Right ventricle myocardium superior (tissue), 1 donor: ENCODE measurements around the gene TMEM266. TPM values are rescaled to one million over a fixed set of nuclear protein-coding genes. Genes with fewer than 3 reads are reported as not detected.

ENCODE experiments used
- ATAC-seq: fragments of 200-7000 bp; cut with Tn5 transposase; one replicate; pipeline ENCODE4 v1.9.1; 2020; ENCODE audit warnings: mild to moderate bottlenecking; ENCODE audit not compliant: poor library complexity
- DNase-seq: peaks from one replicate; pipeline ENCODE4 v3.0.0-alpha.2; 2020
- intact Hi-C: fragments of 100-400 bp; cut with DNase I; formaldehyde crosslinking; loops from one replicate; pipeline ENCODE4 v1.11.2; 2022
- total RNA-seq: library from RNA; stranded (reverse); fragmentation: NEBNext Ultra II Directional; extraction: Animal tissue kit (Norgen Biotek cat#: 25700); gene quantifications from one replicate; pipeline ENCODE4 v1.2.1, GENCODE V29; 2021
- donor health status: DM: no; HTN: yes; CAD: no; lungs with severe emphysema.

TMEM266 gene
- total RNA-seq, 1 donor from 2014 or later, result 0.13 TPM

DNA sequence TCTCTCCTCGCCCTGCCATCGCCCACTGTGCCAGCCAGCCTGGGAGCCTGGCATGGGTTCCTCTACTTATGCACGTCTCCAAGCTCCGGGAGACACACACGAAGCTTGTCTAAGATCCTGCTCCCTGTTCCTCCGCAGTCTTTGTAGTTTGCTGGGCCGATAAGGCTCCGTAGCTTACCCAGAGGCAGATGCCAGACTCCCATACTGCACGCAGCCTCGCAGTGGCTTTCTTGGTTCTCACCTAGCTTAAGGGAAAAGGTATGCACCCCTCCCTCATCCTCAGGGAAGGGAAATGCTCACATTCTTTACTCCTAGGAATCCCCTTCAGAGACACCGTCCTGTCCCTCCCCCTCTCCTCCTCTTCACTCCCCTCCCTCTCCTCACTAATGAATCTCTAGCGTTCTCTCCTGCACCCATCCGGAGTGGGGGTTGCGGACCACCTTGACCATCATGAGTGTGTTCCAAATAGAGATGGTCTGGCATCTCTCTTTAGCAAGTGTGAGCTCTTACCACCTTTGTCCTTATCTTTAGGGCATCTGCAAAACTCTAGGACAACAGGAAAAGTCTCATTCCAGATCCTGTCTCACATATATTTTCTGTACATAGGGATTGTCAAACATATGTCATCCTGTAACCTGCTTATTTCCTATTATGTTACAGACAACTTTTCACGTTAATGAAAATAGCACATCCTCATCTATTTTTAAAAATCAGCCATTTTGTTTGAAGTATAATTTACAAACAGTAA lies 56.5 kb downstream of the TMEM266 start:
- DNase-seq (no peak), ATAC-seq (no peak)
- intact Hi-C loops, result no loop called here

DNA sequence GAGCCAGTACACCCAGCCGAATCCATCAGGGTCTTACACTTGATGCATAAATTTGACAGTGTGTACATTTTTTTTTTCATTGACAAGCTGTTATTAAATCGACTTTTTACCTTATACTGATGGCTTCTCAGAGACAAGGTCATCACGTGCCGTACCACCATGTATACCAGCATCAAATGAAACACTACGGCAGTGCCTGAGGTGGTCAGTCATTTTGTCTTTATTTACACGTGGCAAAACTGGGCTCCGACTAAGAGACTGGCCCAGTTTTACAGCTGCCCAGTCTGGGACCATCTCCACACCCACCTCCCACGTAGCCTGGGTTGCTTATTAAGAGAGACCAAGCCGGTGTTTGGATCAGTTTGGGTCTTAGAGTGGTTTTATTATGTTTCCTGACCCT lies 57.4 kb downstream of the TMEM266 start:
- ATAC-seq, result no peak
- intact Hi-C loops, result no loop called here
- DNase-seq, result no peak

DNA sequence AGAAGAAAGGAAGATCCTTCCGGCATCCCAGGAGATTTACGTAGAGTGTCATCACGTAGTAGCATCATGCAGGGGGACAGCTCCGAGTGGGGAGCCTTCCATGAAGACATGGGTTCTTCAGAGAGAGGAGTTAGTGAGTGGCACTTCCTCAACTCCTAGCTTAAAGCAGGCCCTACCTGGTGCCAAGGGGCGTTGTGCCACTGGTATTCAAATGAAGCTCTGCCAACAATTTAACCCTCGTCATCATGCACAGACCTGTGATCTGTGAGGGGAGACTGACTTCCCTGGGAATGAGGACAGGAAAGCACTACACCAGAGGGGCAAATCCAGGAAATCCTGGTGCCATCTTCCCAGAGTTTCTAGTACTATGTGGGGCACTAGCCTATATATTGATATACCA lies 59.0 kb downstream of the TMEM266 start:
- ATAC-seq (no peak), DNase-seq (no peak)
- intact Hi-C loops, result no loop called here

DNA sequence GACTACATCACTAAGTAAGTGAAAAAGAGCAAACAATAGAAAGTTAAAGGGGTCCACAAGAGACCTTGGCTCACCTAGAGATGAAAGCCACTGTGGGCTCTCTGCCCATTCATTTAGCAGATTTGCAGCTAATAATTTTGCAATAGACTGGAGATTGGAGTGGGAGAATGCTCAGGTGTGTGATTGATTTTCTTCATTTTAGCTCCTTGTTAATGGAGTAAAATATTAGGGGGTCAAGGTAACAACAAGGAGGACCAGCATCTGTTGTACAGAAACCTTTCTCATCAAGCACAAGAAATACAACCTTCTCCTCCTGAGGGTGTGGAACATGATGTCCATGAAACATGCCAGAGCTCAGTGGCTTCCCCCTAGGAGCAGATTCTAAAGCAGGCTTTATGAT lies 63.2 kb downstream of the TMEM266 start:
- DNase-seq (no peak), ATAC-seq (no peak)
- intact Hi-C loops, result no loop called here

DNA sequence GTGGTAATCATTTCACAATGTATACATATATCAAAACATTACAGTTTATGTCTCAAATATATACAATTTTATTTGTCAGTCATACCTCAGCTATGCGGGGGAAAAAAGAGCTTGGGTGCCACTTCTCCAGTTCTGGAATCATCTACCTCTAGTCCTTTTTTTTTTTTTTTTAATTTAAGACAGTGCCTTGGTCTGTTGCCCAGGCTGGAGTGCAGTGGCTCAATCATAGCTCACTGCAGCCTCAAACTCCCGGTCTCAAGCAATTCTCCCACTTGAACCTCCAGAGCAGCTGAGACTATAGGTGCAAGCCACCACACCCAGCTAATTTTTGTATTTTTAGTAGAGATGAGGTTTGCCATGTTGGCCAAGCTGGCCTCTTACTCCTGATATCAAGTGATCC lies 67.4 kb downstream of the TMEM266 start:
- no peak for ATAC-seq
- DNase-seq, result no peak
- intact Hi-C loops, result no loop called here

DNA sequence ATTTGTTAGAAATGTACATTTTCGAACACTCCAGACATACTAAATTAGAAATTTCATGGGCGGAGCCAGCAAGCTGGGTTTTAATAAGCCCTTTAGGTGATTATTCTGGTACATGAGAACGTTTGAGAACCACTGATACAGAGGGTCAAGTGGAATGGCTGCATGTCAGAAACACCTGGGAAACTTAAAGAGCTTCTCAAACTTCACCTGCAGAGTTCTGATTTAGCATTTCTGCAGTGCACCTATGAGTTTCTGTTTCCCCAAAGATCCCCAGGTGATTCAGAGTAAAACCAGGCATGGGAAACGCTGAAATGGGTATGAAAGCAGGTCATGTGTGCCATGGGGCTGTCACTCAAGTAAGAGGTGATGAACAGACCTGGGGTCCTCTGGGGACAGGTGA lies 68.1 kb downstream of the TMEM266 start:
- no peak for DNase-seq
- no peak for ATAC-seq
- intact Hi-C loops, result no loop called here

DNA sequence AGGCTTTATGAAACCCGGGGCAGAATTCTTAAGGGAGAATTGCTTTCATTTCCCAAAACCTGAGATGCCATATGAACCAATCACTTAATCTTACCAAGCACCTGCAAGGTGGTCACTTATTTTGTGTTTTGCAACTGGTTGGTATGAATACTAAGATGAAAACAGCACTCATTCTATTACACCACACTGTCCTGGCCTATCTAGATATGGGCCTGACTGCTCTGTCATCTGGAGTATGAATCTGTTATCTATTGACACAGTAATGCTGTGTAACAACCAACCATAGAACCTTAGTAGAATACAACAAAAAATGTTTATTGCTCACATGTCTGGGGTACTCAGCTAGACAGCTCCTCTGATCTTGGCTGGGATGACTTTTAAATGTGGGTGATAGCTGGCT lies 74.8 kb downstream of the TMEM266 start:
- intact Hi-C loops, result no loop called here
- DNase-seq (no peak), ATAC-seq (no peak)

DNA sequence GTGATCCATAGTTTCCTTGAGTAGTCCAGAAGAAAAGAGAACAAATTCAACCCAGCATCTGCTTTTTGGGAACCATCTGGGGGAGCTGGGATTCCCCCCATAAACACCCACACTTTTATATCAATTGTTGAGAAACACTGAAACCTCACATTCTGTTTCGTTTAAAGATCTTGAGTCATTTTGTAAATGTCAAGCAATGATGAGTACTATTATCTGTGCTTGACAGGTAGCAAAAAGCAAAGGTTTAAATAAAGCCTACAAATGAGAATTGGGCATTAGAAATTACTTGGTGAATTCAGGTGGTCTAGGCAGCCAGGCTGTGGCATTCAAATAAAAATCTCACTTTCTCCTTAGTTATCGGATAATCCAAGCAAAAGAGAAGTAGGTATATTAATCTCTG lies 75.7 kb downstream of the TMEM266 start:
- intact Hi-C loops, result loop anchor here (5.0 kb wide), 1 partner anchor 78 kb away; the partner anchor contains the start of gene TMEM266
- ATAC-seq (no peak), DNase-seq (no peak)

DNA sequence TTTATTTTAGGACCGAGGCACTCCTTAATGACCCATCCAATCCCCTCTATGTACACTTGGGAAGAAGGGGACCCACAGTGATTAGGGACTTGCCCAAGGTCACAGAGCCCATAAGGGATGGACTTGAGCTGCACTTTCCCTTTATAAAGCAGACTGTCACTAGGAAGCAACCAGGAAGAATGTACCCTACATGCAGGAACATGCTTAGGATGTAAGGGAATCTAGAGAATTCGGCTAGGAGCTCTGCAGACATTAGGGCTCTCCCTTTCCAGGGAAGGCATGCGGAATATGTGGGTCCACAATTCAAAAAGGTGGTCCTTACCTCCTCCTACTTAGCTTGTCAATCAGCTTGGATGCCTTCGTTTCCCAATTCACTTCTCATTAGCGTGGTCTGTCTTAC lies 78.7 kb downstream of the TMEM266 start:
- no peak for ATAC-seq
- DNase-seq, result no peak
- intact Hi-C loops, result loop anchor here (5.0 kb wide), 1 partner anchor 81 kb away; the partner anchor contains the start of gene TMEM266

DNA sequence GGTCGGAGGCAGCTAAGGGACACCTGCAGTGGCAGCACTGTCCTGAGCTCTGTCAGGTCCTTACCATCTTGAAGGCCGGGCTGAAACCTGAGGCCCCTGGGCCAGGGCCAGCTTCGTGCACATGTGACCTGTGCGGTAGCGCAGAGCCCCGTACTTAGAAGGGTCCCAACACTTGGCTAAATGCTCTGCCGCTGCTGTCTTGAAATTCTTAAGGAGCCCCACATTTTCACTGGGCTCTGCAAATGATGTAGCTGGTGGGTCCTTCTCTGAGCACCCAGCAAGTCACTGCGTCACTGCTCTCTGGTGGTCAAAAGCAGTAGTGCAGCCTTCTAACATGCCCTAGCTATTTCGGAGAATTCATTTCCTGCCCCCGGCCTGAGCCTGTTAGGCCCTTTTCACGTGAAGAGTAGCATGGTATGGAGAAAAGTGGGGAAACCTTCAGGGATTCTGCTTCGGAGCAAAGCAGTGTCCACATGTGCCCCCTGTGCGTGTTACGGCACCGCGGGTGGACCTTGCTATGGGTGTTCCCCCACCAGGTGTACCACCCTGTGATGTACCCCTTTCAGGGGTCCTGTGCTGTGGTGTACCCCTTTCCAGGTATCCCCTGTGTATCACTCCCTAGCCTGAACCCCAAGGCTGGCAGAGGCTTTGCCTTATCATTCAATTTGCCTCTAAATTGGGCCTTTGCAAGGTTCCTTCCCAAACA lies 79.7 kb downstream of the TMEM266 start:
- intact Hi-C loops, result loop anchor here (5.0 kb wide), 1 partner anchor 82 kb away; the partner anchor contains the start of gene TMEM266
- DNase-seq, result peak; percentile 57
- peak; percentile 91 for ATAC-seq

DNA sequence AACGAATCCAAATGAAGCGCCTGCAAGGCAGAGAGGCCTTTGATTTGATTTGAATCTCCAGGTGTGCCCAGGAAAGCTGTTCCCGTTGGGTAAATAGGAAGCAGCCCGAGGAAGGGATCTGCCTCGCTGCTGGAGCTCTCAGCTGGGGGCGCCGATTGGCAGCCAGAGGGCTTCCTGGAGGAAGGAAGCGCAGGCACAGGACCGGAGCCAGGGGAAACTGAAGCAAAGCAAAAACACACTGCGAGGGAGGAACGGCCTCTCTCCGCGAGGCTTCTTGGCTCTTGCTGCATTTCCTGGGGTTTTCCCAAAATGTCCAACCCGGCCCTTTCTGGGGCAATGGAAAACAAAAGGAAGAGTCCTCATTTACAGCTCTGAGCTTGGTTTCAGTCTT lies 80.3 kb downstream of the TMEM266 start:
- intact Hi-C loops, result no loop called here
- DNase-seq (peak; percentile 70), ATAC-seq (peak; percentile 55)

DNA sequence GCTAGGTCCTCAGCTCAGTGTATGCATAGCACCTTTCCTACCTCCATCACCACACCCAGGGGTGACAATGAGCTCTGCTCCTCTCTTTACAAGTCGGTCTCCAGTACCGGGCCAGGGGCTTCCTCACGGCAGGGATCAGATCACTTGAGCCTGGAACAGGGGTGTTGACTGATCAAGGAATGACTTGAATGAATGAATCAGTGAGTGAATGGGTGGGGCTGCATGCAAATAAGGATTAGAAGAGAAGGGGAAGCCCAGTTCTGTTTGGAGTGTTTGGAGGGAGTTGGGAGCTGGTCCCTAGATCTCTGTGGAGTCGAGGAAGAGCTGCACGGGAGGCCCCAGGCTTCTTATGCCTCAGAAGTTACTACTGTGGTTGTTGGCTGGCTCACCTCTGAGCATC lies 87.0 kb downstream of the TMEM266 start:
- ATAC-seq (no peak), DNase-seq (no peak)
- intact Hi-C loops, result no loop called here

DNA sequence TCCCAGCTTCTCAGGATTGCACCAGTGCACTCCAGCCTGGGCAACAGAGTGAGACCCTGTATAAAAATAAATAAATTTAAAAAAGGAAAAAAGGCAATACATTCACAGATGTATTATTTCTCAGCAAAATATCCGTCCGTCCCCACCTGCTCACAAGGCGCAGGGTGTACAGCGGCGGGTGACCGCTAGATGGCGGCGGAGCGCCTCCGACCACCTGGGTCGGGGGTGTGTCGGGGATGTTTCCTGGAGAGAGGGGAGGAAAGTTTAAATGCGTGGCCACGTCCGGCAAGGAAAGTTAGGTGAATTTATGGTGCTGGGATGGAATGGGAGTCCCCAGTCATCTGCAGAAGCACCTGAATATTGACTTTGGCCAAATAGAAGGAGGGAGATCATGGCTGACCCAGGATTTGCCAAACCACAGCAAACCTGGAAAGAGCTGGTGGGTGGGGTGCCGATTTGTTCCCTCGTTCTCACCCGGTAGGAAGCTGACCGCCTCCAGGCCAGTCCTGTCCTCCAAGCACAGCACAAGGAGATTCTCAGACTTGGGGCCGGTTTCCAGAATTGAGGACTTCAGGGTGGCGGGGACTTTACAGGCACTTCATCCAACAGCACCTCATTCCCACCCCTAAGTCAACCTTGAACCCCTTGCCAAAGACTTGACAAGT lies 88.3 kb downstream of the TMEM266 start:
- ATAC-seq (peak; percentile 69), DNase-seq (peak; percentile 70)
- intact Hi-C loops, result no loop called here

DNA sequence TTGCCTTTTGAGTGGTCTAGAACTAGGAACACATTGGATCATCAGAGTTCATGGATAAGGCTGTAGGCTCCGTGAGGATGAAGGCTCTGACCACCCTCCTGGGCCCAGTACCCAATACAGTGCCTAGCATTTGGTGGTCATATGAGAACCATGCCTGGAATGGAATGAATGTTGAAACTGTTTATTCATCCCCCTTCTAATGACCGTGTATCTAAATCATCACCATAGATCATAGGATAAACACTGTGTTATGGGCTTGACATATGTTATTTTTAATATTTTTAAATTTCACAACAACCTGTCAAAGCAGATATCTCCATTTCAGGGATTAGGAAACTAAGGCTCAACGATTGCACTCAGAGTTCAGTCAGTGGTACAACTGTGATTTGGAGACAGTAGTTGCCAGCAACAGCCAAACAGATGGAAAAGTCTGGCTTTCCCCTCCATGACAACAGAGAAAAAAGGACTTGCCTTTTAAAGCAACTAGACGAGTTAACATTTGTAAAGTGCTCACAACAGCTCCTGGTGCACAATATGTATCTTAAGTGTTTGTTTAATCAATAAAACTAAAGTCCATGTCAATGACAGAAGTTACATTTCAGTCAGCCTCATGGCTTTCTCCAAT lies 89.6 kb downstream of the TMEM266 start:
- ATAC-seq, result no peak
- intact Hi-C loops, result no loop called here

DNA sequence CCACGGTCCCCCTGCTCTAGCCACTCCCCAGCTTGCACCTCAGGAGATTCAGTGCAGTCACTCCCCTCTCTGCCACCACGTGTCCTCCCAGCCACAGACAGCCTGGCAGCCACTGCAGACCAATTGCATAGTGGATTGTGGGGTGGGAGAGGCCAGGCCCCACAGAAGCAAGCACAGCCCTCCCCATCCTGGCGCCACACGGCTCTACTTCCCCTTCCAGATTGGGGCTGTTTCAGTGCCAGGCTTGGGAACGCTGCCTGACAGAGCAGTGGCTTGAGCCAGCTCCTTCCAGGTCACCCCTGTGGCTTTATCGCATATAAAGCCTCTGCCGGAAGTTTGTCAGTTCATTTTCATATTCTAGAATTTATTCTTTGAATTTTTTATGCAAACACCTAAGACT lies 90.7 kb downstream of the TMEM266 start:
- DNase-seq (peak; percentile 73), ATAC-seq (peak; percentile 68)
- intact Hi-C loops, result no loop called here

More for the DNA sequence above, 89.6 kb downstream of the TMEM266 start:
- DNase-seq, result no peak

DNA sequence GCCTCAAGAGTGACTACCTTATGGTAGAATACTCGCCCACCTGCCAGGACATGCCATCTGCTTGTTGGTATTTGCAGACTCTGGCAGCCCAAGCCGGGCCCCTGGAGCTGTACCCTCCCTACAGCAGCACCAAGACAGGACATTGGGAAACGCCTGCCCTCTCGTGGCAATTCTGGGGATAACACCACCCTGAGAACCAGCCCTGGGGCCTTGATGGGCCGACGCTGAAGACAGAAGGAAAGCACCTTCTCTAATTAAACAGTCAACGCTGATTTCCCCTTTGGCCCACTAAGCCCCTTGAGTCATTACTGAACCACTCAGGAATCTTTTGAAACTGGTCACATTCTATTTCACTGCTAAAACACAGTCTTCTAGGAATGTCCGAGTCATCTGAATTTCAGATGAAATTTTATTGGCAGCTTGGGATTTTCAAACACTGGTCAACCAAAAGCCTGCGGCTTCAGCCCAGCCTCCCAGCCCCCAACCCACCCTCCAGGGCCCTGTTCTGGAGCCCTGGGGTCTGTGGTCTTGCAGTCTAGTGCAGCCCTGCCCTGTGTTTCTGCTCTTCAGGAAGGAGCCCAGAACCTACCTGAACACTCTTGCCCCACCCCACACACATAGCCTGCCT lies 91.3 kb downstream of the TMEM266 start:
- intact Hi-C loops, result no loop called here
- peak; percentile 90 for ATAC-seq
- DNase-seq, result peak; percentile 82

DNA sequence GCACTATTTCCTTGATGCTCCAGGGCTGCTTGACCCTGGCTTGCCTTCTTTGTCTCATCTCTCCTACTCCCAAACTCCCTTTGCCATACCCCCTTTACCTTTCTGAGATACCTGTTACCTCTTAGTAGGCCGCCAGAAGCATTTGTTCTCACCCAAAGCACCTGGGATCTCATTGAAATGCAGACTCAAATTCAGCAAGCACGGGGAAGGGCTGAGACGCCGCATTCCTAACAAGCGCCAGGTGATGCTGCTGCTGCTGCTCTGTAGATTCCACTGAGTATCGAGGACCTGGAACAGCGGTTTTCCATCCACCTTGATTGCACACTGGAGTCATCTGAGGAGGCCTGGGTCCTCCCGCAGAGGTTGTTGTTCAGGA lies 91.8 kb downstream of the TMEM266 start:
- intact Hi-C loops, result no loop called here
- DNase-seq, result no peak
- no peak for ATAC-seq

DNA sequence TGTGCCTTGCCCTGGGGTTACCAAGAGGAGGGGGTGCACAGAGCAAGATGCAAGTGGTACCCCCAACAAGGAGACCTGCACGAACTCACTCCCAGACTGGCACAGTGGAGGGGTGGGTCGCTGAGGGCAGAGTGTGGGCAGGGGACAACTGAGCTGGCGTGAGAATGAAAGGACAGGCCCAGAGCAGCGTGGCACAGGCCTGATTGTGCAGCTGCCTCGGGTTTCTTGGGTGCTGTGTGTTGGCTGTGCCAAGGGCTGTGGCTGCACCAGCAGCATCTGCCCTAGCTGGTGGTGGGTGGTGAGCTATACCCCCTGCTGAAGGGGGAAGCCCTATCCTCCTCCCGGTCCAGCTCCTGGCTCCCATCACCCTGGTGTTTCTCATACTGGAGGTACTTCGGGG lies 92.4 kb downstream of the TMEM266 start:
- intact Hi-C loops, result no loop called here
- no peak for ATAC-seq

More for the DNA sequence above, 92.4 kb downstream of the TMEM266 start:
- DNase-seq, result no peak
